GM12865 (cell line): Measurements from ENCODE around the gene APOBEC4.

Experiments
- DNase-seq: peaks from one replicate; pipeline ENCODE4 v3.0.0; 2010; ENCODE audit warnings: low read depth
- H3K4me3 ChIP-seq: 2 replicates; pipeline ENCODE4 v1.5.1; 2011; ENCODE audit warnings: mild to moderate bottlenecking, low read depth, low read length, control low read depth
- CTCF ChIP-seq: IDR thresholded peaks from 2 replicates; pipeline ENCODE4 v1.5.1; 2011; ENCODE audit warnings: low read length, control low read depth, low read depth, inconsistent platforms; ENCODE audit not compliant: insufficient read depth; ENCODE audit errors: missing control alignments

The APOBEC4 gene

DNA sequence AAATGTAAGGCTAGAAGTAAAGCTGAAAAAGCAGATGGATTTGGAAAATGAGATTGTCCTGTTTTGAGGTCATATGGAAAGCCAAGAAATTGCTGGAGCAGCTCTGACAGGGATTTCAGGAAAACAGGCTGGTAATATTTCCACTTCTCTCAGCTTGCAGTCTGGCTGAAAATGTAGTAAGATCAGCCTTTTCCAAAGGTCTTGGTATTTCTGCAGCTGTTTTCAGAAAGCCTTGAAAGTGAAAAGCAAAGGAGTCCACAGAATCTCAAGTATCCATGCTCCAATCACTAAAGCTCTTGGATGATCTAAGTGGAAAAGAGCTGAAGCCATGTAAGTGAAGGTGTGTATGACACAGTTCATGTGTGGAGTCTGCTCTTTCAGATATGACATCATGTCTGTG lies 41.6 kb upstream of the APOBEC4 start:
- no peak for DNase-seq
- no peak overlapping the region for H3K4me3 ChIP-seq
- TF ChIP-seq CTCF = no peak

DNA sequence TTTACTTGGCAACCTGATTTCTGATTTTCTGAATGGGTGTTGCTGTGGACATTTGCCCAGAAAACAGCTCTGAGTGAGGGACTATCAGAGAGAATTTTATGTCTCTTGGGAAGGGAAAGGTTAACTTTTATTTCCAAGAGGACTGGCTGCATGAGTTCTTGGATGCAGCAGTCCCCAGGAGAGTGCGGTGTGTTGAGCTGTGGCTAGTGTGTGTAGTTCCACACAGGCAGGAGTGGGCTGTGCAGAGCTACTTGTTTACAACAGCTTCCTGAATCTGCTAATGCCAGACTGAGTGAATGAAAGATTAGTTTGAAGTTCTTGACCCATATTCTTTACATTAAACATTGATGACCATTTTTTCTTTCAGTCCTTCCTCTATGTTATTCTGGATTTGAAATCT lies 41.0 kb upstream of the APOBEC4 start:
- no peak overlapping the region for H3K4me3 ChIP-seq
- DNase-seq = no peak
- TF ChIP-seq CTCF = no peak

GRCh38 chr1:183693521-183693920 lies 40.4 kb upstream of the APOBEC4 start:
- peak; percentile 73 for DNase-seq
- H3K4me3 ChIP-seq = peak overlapping the region; percentile 20; the same call in 1 of the 2 replicates
- TF ChIP-seq CTCF = no peak

- DNase-seq = peak; percentile 79
- H3K4me3 ChIP-seq = no peak overlapping the region
- no peak for TF ChIP-seq CTCF
Observed at GRCh38 chr1:183689762-183690204, 36.7 kb upstream of the APOBEC4 start.

DNA sequence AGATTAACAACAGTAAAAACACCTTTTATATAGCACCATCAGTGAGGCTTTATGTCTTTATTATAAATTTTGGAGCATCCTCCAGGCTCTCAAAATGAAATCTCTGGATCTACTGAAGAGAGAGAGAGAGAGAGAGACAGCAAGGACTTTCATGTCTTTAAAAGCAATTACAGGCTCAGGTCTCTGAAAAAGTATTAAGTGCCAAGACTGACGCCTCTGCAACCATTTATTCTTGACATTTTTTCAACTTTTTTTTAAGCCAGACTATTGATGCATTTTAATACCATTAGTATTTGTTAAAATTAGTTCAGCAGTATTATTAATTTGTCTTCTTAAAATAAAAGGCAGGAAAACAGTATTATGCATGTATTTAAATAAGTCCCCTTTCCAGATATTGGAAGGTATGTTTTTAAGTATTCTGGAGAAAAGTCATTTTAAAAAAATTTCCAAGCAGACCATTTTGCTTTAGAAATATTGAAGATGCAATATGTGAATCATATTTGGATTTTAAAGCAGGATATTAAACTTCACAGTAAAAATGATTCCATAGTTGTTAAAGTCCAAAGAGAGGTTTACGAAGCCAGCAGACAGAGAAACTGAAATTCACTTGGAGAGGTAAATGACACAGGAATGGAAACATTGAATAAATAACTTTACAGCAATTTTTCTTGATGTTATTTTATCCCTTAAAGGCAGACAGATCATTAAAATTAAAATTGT lies 35.4 kb upstream of the APOBEC4 start:
- no peak for DNase-seq
- no peak overlapping the region for H3K4me3 ChIP-seq
- no peak for TF ChIP-seq CTCF

GRCh38 chr1:183687546-183688304 lies 34.6 kb upstream of the APOBEC4 start:
- no peak for DNase-seq
- no peak for TF ChIP-seq CTCF
- no peak overlapping the region for H3K4me3 ChIP-seq
